Neural crest cell (in vitro differentiated cells): ENCODE results near the gene TMEM151A. TPM values are rescaled to one million over a fixed set of nuclear protein-coding genes. Genes with fewer than 3 reads are reported as not detected.
"Not testable (repeated sequence)": the region's sequence is repeated elsewhere in the genome, so short reads cannot be mapped to it uniquely, and the experiment has no call there.

Experiments used
- DNase-seq: peaks from one replicate; pipeline ENCODE4 v3.0.0; 2021; ENCODE audit warnings: low read depth, mixed read lengths, low spot score
- H3K27ac Mint-ChIP-seq: one replicate; pipeline ENCODE4 v1.8.0; 2021; ENCODE audit warnings: mild to moderate bottlenecking, mixed read lengths; ENCODE audit not compliant: unreplicated experiment
- H3K27me3 Mint-ChIP-seq: 2 replicates; pipeline ENCODE4 v1.8.0; 2021; ENCODE audit warnings: low read depth, mild to moderate bottlenecking, mixed read lengths
- H3K36me3 Mint-ChIP-seq: 2 replicates; pipeline ENCODE4 v1.8.0; 2021; ENCODE audit warnings: low read depth, mild to moderate bottlenecking, mixed read lengths
- H3K4me1 Mint-ChIP-seq: 2 replicates; pipeline ENCODE4 v1.8.0; 2021; ENCODE audit warnings: mixed read lengths
- H3K4me3 Mint-ChIP-seq: one replicate; pipeline ENCODE4 v1.8.0; 2021; ENCODE audit warnings: mild to moderate bottlenecking, mixed read lengths
- H3K9me3 Mint-ChIP-seq: 2 replicates; pipeline ENCODE4 v1.8.0; 2021; ENCODE audit warnings: mixed read lengths
- total RNA-seq: library from RNA; stranded (reverse); gene quantifications from 2 replicates; pipeline ENCODE4 v1.2.1, GENCODE V29; 2021
- TF ChIP-seq, protein P1 (sequence below): fragments of 200-600 bp; sonication (generic); conservative IDR thresholded peaks from 2 replicates; pipeline ENCODE4 v1.5.0; 2021; ENCODE audit warnings: antibody characterized with exemption, mild to moderate bottlenecking

TMEM151A gene
- total RNA-seq, 1 donor from 2014 or later = 1.0 TPM

DNA sequence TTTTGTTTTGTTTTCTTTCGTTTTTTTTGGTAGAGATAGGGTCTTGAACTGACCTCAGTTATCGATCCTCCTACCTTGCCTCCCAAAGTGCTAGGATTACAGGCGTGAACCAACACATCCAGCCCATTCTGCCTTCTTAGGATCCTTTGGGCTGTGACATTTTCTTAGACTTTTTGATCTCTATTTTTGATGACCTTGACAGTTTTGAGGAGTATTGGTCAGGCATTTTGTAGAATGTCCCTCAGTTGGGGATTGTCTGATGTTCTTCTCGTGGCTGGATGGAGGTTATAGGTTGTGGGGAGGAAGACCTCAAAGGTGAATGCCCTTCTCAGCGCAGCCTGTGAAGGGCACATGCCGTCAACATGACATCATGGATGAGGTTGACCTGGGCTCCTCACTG, 42.8 kb upstream of the TMEM151A start:
- H3K36me3 Mint-ChIP-seq = no peaks in the 10 kb centered on the region
- no peak overlapping the region for H3K27ac Mint-ChIP-seq
- no peaks in the 10 kb centered on the region for H3K27me3 Mint-ChIP-seq
- TF ChIP-seq, protein P1, sequence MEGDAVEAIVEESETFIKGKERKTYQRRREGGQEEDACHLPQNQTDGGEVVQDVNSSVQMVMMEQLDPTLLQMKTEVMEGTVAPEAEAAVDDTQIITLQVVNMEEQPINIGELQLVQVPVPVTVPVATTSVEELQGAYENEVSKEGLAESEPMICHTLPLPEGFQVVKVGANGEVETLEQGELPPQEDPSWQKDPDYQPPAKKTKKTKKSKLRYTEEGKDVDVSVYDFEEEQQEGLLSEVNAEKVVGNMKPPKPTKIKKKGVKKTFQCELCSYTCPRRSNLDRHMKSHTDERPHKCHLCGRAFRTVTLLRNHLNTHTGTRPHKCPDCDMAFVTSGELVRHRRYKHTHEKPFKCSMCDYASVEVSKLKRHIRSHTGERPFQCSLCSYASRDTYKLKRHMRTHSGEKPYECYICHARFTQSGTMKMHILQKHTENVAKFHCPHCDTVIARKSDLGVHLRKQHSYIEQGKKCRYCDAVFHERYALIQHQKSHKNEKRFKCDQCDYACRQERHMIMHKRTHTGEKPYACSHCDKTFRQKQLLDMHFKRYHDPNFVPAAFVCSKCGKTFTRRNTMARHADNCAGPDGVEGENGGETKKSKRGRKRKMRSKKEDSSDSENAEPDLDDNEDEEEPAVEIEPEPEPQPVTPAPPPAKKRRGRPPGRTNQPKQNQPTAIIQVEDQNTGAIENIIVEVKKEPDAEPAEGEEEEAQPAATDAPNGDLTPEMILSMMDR = no peak
- no peak for DNase-seq
- peaks cover 4% of the 10 kb centered on the region for H3K4me1 Mint-ChIP-seq
- no peak overlapping the region for H3K4me3 Mint-ChIP-seq
- no peaks in the 10 kb centered on the region for H3K9me3 Mint-ChIP-seq

DNA sequence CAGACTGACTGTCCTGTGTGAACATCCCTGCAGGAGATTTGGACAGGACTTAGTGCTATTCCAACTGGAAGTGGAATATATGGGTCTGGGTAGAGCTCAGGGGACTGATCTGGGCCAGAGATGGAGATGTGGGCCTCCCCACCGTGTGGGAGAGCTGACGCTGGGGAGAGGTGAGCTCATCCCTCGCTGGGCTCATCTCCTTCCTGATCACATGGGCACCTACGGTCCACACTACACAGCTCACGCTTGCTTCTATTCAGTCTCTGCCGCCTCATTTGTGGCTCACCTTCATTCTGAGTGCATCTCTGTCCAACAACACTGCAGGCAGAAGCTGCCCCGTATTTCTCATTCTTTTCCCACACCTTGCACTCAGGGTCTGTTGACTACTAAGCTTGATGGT, 39.9 kb upstream of the TMEM151A start:
- no peak for DNase-seq
- Mint-ChIP-seq H3K4me3 (peak overlapping the region; percentile 7), H3K27ac (no peak overlapping the region), H3K4me1 (peaks cover 7% of the 10 kb centered on the region), H3K9me3 (no peaks in the 10 kb centered on the region), H3K27me3 (peaks cover 2% of the 10 kb centered on the region), H3K36me3 (no peaks in the 10 kb centered on the region)
- TF ChIP-seq, protein P1 = no peak

DNA sequence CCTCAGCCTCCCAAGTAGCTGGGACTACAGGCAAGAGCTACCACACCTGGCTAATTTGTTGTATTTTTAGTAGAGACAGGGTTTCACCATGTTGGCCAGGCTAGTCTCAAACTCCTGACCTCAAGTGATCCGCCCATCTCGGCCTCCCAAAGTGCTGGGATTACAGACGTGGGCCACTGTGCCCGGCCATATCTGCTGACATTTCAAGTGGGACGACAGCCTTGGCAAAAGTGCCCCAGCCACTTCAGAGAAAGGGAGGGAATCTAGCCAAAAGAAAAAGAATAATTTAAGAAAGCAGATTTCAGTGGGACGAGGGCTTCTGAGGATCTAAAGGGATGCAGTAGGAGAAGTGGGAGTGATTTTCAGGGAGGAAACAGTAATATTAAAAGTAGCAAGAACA, 38.6 kb upstream of the TMEM151A start:
- Mint-ChIP-seq H3K4me3 (peak overlapping the region; percentile 44), H3K4me1 (peaks cover 11% of the 10 kb centered on the region), H3K27ac (peak overlapping the region; percentile 81)
- H3K9me3 Mint-ChIP-seq, DNase-seq, H3K36me3 Mint-ChIP-seq, H3K27me3 Mint-ChIP-seq: not testable (repeated sequence)

DNA sequence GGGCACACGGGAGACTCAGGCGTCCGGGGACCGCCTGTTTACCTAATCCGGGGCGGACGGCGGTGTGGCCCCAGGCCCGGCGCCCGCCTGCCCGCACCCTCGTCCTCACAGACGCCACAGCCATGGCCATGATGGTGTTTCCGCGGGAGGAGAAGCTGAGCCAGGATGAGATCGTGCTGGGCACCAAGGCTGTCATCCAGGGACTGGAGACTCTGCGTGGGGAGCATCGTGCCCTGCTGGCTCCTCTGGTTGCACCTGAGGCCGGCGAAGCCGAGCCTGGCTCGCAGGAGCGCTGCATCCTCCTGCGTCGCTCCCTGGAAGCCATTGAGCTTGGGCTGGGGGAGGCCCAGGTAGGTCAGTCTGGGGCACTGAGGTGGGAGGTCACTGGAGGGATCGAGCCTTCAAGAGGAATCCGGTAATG, 33.2 kb upstream of the TMEM151A start:
- Mint-ChIP-seq H3K9me3 (no peaks in the 10 kb centered on the region), H3K27ac (no peak overlapping the region), H3K36me3 (peaks cover 7% of the 10 kb centered on the region), H3K4me1 (peaks cover 22% of the 10 kb centered on the region), H3K4me3 (peak overlapping the region; percentile 95), H3K27me3 (peaks cover 2% of the 10 kb centered on the region)
- no peak for DNase-seq
- TF ChIP-seq, protein P1 = no peak

DNA sequence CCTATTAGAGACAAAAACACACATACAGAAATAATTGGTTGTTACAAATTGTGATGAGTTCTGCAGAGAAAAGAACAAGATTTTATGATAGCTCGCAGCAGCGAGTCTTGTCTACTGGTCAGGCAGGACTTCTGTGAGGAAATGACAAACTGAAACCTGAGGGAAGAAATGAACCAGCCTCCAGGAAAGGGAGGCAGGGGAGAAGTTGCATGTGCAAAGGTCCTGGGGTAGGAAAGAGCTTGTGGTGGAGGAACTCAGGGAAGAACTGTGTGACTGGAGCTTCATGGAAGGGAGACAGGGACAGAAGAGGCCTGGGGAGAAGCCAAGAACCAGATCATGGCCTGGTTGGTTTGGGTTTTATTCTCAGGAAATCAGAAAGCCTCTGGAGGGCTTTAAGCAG, 32.5 kb upstream of the TMEM151A start:
- H3K4me1 Mint-ChIP-seq = peaks cover 20% of the 10 kb centered on the region
- peak overlapping the region; percentile 95 for H3K4me3 Mint-ChIP-seq
- peaks cover 7% of the 10 kb centered on the region for H3K36me3 Mint-ChIP-seq
- TF ChIP-seq, protein P1 = no peak
- no peaks in the 10 kb centered on the region for H3K9me3 Mint-ChIP-seq
- DNase-seq = no peak
- H3K27me3 Mint-ChIP-seq = peaks cover 2% of the 10 kb centered on the region
- no peak overlapping the region for H3K27ac Mint-ChIP-seq

DNA sequence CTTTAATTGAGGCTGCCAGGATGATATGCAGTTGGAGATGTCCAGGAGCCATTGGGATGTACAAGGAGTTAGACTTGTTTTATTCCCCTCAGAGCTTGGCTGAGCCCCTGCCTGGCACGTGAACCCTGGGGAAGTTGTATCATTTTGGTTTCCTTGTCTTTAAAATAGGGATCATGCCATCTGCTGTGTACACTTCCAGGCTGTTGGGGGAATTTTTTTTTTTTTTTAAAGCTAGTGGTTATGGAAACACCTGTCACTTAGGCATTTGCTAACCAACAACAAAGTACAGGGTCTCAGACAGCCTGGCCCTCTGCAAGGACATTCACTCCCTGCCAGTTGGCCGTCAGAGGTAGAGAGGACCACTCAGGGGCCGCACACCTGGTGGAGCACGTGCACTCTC, 31.7 kb upstream of the TMEM151A start:
- Mint-ChIP-seq H3K4me3 (peak overlapping the region; percentile 95), H3K36me3 (peaks cover 11% of the 10 kb centered on the region), H3K4me1 (peaks cover 20% of the 10 kb centered on the region), H3K27me3 (peaks cover 2% of the 10 kb centered on the region), H3K27ac (no peak overlapping the region), H3K9me3 (no peaks in the 10 kb centered on the region)
- DNase-seq = no peak
- TF ChIP-seq, protein P1 = no peak
